Measurements from ENCODE around the gene MYO10. TPM values are rescaled to one million over a fixed set of nuclear protein-coding genes. Genes with fewer than 3 reads are reported as not detected.

MYO10 gene
- total RNA-seq, 2 experiments from 2014 or later, result not detected

DNA sequence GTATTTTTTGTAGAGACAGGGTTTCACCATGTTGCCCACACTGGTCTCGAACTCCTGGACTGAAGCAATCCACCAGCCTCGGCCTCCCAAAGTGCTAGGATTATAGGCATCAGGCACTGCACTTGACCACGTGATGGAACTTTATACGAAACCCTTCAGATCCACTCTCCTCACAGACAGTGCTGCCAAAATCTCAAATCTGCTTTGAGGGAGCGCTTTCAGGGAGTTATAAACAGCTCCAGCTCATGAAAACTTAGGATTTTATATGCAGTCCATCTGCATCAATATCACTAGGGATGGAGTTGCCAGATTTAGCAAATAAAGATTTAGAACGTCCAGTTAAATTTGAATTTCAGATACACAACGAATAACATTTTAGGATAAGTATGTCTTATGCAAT lies 25.0 kb upstream of the MYO10 start:
- no peaks in the 10 kb centered on the region for H3K27me3 Mint-ChIP-seq
- POLR2A ChIA-PET, result no interaction called here
- DNase-seq (no peak), ATAC-seq (ENCODE audit: low read depth) (no peak)
- no peaks in the 10 kb centered on the region for H3K4me1 Mint-ChIP-seq
- no peak overlapping the region for H3K4me3 Mint-ChIP-seq
- H3K9me3 Mint-ChIP-seq, result no peaks in the 10 kb centered on the region
- no peak overlapping the region for H3K27ac Mint-ChIP-seq
- no peaks in the 10 kb centered on the region for H3K36me3 Mint-ChIP-seq

DNA sequence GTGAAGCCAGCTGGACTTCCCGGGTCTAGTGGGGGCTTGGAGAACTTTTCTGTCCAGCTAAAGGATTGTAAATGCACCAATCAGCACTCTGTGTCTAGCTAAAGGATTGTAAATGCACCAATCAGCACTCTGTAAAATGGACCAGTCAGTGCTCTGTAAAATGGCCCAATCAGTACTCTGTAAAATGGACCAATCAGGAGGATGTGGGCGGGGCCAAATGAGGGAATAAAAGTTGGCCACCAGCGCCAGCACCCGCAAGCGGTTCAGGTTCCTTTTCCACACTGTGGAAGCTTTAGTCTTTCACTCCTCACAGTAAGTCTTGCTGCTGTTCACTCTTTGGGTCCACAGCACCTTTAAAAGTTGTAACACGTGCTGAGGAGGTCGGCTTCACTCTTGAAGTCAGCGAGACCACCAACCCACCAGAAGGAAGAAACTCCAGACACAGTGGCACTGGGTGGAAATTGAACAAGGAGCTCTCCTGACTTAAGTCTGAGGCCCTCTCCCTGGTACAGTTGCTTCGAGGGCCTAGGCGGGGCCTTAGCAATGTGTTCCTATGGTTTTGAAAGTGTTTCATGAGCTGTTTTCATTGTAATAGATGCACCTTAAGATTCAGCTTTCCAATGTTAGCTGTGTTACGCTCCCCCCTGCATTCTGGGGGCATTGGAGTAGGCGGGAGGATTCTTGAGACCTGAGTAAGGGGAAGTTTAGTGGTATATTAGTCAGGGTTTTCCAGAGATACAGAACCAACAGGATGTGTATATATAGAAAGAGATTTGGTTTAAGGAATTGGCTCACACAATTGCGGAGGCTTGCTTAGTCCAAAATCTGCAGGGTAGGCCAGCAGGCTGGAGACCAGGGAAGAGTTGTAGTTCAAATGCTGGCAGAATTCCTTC lies 21.5 kb upstream of the MYO10 start:
- no peak overlapping the region for H3K4me3 Mint-ChIP-seq
- H3K27ac Mint-ChIP-seq, result no peak overlapping the region
- no peaks in the 10 kb centered on the region for H3K27me3 Mint-ChIP-seq
- DNase-seq, result no peak
- POLR2A ChIA-PET, result interaction anchor here (0.6 kb wide), 1 partner anchor 19 kb away, joined by 4 read pairs; no protein-coding TSS in a partner anchor
- no peak for ATAC-seq (ENCODE audit: low read depth)
- no peaks in the 10 kb centered on the region for H3K9me3 Mint-ChIP-seq
- H3K36me3 Mint-ChIP-seq, result no peaks in the 10 kb centered on the region
- H3K4me1 Mint-ChIP-seq, result no peaks in the 10 kb centered on the region

DNA sequence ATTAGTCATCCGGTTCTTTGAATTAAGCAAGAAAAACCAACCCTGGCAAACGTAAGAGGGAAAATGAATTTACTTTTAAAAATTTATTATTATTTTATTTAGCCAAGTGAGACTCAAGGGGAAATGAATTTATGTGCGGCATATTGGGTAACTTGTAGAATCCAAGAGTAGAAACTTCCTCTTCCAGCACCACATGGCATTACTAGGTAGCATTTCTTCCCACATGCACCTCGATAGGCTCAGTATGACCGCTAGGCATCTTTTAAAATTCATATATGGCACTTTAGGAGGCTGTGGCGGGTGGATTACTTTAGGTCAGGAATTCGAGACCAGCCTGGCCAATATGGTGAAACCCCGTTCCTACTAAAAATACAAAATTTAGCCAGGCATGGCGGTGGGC lies 17.6 kb upstream of the MYO10 start:
- no peaks in the 10 kb centered on the region for H3K27me3 Mint-ChIP-seq
- H3K9me3 Mint-ChIP-seq, result no peaks in the 10 kb centered on the region
- DNase-seq (no peak), ATAC-seq (ENCODE audit: low read depth) (no peak)
- no peak overlapping the region for H3K4me3 Mint-ChIP-seq
- no peak overlapping the region for H3K27ac Mint-ChIP-seq
- H3K36me3 Mint-ChIP-seq, result no peaks in the 10 kb centered on the region
- POLR2A ChIA-PET, result no interaction called here
- H3K4me1 Mint-ChIP-seq, result no peaks in the 10 kb centered on the region

DNA sequence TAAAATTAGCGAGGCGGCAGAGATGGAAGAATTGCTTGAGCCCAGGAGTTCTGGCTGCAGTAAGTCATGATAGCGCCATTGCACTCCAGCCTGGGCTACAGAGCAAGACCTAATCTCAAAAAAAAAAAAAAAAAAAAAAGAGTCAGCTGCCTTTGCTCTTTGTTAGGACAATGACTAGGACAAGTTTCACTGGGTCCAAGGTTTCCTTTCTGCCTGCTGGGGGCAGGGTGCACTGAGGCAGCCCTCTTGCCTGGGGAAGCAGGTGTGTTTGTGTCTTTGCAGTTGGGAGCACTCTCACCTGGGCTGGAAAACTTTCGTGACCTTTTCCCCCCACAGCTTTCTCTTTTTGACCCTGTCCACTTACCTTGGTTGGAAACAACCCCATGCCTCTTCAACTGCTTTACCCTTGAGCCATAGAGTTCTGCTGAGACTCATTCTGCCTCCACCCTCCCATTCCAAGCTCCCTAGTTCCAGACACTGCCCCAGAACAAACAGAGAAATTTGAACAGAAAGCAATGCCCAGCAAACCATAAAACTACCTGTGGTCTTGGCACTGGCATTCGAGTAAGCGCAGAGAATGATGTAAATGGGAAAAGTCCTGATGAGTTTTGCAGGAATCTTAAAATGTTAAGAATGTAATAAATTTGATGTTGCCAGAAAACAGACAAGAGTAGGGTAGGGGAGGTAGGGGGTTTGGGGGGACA lies 17.0 kb upstream of the MYO10 start:
- Mint-ChIP-seq H3K4me3 (no peak overlapping the region), H3K27me3 (no peaks in the 10 kb centered on the region), H3K36me3 (no peaks in the 10 kb centered on the region), H3K9me3 (peaks cover 3% of the 10 kb centered on the region), H3K4me1 (no peaks in the 10 kb centered on the region), H3K27ac (no peak overlapping the region)
- DNase-seq (no peak), ATAC-seq (ENCODE audit: low read depth) (no peak)
- POLR2A ChIA-PET, result no interaction called here

DNA sequence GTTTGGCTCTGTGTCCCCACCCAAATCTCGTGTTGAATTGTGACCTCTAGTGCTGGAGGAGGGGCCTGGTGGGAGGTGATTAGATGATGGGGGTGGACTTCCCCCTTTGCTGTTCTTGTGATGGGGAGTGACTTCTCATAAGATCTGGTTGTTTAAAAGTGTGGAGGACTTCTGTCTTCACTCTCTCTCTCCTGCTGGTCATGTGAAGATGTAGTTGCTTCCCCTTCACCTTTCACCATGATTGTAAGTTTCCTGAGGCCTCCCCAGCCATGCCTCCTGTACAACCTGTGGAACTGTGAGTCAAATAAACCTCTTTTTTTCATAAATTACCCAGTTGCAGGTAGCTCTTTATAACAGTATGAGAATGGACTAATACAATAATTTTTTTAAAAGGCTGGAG lies 10.6 kb upstream of the MYO10 start:
- no peak overlapping the region for H3K27ac Mint-ChIP-seq
- H3K4me3 Mint-ChIP-seq, result no peak overlapping the region
- no peaks in the 10 kb centered on the region for H3K36me3 Mint-ChIP-seq
- no peaks in the 10 kb centered on the region for H3K4me1 Mint-ChIP-seq
- ATAC-seq (ENCODE audit: low read depth) (no peak), DNase-seq (no peak)
- no peaks in the 10 kb centered on the region for H3K27me3 Mint-ChIP-seq
- H3K9me3 Mint-ChIP-seq, result peaks cover 24% of the 10 kb centered on the region
- POLR2A ChIA-PET, result no interaction called here

DNA sequence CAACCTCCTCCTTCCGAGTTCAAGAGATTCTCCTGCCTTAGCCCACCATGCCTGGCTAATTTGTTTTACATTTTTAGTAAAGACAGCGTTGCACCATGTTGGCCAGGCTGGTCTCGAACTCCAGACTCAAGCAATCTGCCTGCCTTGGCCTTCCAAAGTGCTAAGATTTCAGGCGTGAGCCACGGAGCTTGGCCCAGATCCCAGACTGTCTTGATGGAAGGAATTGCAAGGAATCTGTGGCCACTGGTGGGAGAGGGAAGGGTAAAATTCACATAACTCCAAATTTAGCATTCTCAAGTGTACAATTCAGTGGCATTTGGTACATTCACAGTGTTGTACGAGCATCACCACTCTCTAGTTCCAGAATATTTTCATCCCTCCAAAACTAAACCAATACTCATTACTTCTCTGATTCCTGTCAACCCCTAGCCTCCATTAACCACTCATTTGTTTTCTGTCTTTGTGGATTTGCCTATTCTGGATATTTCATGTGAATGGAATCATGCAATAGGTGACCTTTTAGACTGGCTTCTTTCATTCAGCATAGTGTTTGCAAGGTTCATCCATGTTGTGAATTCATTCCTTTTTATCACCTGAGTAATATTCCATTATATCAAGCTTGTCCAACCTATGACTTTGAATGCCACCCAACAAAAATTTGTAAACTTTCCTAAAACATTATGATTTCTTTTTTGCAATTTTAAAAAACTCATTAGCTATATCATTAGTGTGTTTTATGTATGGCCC lies 8.9 kb upstream of the MYO10 start:
- POLR2A ChIA-PET, result no interaction called here
- DNase-seq (no peak), ATAC-seq (ENCODE audit: low read depth) (no peak)
- Mint-ChIP-seq H3K27me3 (peaks cover 2% of the 10 kb centered on the region), H3K4me1 (no peaks in the 10 kb centered on the region), H3K4me3 (no peak overlapping the region), H3K36me3 (no peaks in the 10 kb centered on the region), H3K27ac (no peak overlapping the region), H3K9me3 (peaks cover 24% of the 10 kb centered on the region)

DNA sequence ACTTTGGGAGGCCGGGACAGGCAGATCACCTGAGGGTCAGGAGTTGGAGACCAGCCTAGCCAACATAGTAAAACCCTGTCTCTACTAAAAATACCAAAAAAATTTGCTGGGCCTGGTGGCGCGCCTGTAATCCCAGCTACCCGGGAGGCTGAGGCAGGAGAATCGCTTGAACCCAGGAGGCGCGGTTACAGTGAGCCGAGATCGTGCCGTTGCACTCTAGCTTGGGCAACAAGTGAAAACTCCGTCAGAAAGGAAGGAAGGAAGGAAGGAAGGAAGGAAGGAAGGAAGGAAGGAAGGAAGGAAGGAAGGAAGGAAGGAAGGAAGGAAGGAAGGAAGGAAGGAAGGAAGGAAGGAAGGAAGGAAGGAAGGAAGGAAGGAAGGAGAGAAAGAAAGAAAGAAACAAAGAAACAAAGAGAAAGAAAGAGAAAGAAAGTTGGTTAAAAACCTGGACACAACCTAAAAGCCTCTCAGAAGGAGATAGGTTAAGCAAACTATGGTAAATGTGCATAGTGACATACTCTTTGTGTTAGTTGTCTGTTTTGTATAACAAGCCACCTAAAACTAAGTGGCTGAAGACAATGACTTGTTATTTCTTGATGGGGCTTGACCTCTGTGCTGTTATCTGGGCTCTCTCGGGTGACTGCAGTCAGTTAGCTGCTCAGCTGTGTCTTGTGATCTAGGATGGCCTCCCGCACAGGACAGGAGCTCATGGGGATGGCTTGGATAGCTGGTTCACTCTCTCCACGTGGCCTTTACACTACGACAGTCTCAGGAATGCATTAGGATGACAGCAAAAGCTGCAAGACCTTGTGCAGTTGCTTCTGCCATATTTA lies 8.0 kb upstream of the MYO10 start:
- H3K36me3 Mint-ChIP-seq, result no peaks in the 10 kb centered on the region
- no peak overlapping the region for H3K27ac Mint-ChIP-seq
- no peak for ATAC-seq (ENCODE audit: low read depth)

DNA sequence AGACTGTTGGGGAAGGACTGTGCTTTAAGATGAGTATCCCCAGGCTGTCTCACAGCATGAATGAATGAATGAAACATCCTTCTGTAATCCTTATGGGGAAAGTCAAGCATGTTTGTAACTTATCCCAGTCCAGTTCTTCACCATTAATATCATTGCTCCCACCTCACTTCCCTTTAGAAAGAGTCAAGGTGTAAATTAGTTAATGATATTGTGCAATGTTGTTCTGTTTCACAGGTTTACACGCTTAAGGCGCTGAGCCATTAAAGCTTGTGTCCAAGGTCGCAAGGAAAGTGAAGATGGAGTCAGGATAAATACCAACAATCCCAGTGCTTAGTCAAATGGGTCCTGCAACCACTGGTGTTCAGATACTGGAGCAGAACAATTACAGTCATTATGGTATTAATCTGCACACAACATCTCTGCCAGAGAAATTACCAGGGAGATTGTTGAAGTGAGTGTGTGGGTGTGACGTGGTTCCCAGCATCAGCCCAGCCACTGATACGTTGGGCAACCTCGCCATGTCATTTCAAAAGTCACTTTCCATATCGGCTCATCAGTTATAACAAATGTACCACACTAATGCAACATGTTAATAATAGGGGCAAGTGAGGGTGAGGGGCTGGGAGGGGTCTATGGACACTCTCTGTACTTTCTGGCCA lies 1.5 kb upstream of the MYO10 start:
- peaks cover 13% of the 10 kb centered on the region for H3K4me1 Mint-ChIP-seq
- peaks cover 52% of the 10 kb centered on the region for H3K27me3 Mint-ChIP-seq
- DNase-seq, result no peak
- H3K36me3 Mint-ChIP-seq, result no peaks in the 10 kb centered on the region
- H3K9me3 Mint-ChIP-seq, result no peaks in the 10 kb centered on the region
- POLR2A ChIA-PET, result no interaction called here
- no peak for ATAC-seq (ENCODE audit: low read depth)
- H3K4me3 Mint-ChIP-seq, result no peak overlapping the region
- H3K27ac Mint-ChIP-seq, result no peak overlapping the region

More for the DNA sequence above, 8.0 kb upstream of the MYO10 start:
- no peaks in the 10 kb centered on the region for H3K4me1 Mint-ChIP-seq
- no peak overlapping the region for H3K4me3 Mint-ChIP-seq
- POLR2A ChIA-PET, result no interaction called here
- H3K27me3 Mint-ChIP-seq, result peaks cover 3% of the 10 kb centered on the region
- H3K9me3 Mint-ChIP-seq, result peaks cover 24% of the 10 kb centered on the region
- DNase-seq, result no peak

DNA sequence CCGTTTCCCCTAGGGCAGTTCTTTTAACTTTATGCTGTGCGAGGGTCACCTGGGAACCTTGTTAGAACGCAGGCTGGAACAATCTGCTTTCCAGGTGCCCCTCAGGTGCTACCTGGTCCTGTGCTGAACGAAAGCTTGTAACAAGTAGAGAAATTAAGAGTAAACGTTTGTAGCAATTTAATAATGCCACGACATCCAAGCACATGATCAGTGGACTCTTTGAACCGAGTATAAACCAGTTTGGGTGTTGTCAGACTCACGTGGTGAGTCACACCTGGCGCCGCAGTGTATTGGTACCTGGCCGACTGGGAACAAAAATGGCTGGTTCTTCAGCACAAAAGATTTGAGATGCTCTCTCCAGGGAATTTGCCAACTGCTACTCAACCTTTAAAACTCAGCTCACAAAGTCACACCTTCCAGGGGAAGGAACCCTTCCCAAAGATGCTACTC lies 926 bp upstream of the MYO10 start:
- ATAC-seq (ENCODE audit: low read depth) (no peak), DNase-seq (no peak)
- no peaks in the 10 kb centered on the region for H3K36me3 Mint-ChIP-seq
- H3K27me3 Mint-ChIP-seq, result peaks cover 52% of the 10 kb centered on the region
- no peak overlapping the region for H3K27ac Mint-ChIP-seq
- POLR2A ChIA-PET, result no interaction called here
- H3K9me3 Mint-ChIP-seq, result no peaks in the 10 kb centered on the region
- peaks cover 13% of the 10 kb centered on the region for H3K4me1 Mint-ChIP-seq
- H3K4me3 Mint-ChIP-seq, result peak overlapping the region; percentile 63

DNA sequence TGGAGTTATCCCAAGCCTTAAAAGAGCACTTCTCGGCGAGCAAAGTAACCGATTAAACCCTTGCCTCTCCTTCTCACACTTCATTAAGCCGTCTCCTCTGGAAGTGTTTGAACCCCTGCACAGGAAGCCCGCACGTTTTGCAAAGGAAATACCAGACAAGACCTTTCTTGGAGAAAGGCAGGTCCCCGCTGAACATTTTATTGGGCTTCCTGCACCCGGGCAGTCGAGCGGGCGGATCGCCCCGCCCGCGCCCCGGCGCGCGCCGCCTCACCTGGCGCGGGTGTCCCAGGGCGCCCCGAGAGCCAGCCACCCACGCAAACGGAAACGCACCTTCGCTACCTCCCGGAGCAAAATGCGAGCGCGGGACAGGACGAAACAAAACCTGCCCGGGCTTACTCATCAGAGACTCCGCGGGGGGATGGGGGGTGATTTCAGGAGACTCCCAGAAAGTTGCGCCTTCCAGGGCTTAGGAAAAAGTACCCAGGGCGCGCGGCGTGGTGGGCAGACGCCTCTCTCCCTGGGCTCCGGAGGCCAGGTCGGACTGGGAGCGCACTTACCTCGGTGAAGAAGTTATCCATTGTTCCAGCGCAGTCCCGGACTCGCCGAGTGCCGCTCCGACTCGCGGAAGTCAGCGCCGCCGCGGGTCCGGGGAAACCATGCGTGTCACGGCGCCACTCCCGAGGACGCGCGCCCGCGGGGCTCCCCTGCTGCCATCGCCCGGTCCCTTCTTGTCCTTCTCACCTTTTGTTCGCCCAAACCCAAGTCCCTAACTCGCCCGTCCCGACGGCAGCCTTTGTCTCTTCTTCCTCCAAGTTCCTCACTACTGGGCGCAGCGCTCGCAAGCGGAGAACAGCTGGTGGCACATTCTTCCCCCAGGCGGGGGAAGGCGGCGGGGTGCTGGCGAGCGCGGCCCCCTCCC lies 598 bp downstream of the MYO10 start:
- Mint-ChIP-seq H3K36me3 (no peaks in the 10 kb centered on the region), H3K9me3 (no peaks in the 10 kb centered on the region), H3K4me3 (peak overlapping the region; percentile 72), H3K27me3 (peaks cover 52% of the 10 kb centered on the region), H3K4me1 (peaks cover 13% of the 10 kb centered on the region), H3K27ac (no peak overlapping the region)
- ATAC-seq (ENCODE audit: low read depth) (peak; percentile 25), DNase-seq (peak; percentile 38)
- POLR2A ChIA-PET, result interaction anchor here (0.5 to 0.7 kb wide), 2 partner anchors 254 to 468 kb away, joined by 3 read pairs; no protein-coding TSS in a partner anchor

DNA sequence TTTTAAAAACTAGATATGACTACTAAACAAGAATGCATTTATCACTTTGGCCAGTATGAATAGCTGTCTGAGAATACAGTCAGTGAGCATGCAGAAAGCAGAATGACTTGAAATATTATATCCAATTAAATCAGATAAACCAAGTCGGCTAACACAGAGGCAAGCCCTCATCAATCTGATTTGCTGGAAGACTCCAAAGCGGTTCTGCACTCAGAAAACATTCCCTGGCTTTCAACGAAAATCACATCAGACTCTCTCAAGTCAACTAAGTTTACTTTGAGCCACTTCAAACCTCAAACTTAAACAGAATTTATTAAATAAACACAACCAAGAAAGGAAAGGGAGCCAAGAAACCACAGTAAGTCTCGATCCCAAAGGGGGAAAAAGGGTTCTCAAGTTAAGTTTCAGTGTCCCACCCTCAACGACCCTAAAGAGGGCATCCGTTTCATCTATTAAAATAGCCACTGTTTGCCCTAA lies 1.4 kb downstream of the MYO10 start:
- POLR2A ChIA-PET, result no interaction called here
- Mint-ChIP-seq H3K27me3 (peaks cover 49% of the 10 kb centered on the region), H3K4me1 (peaks cover 13% of the 10 kb centered on the region), H3K9me3 (no peaks in the 10 kb centered on the region), H3K27ac (no peak overlapping the region), H3K36me3 (no peaks in the 10 kb centered on the region), H3K4me3 (peak overlapping the region; percentile 20)
- ATAC-seq (ENCODE audit: low read depth), result no peak
- DNase-seq, result no peak

Data from activated naive CD8-positive, alpha-beta T cell treated with anti-CD3 and anti-CD28 coated beads, Interleukin-2, amount 10 ng/mL, durations not matched to agents 7 days and 5 days (primary cell).